SKM-1 (cell line): Measurements from ENCODE around the gene EXOSC7.
A peak's percentile ranks its signal among the peaks of the same experiment; 100 is the strongest.
"Not testable (repeated sequence)": the region's sequence is repeated elsewhere in the genome, so short reads cannot be mapped to it uniquely, and the experiment has no call there.

Source experiments
- DNase-seq: peaks from one replicate; lab custom pipeline; 2025; ENCODE audit not compliant: unreplicated experiment; lab: John Stamatoyannopoulos, UW

EXOSC7 gene

DNA sequence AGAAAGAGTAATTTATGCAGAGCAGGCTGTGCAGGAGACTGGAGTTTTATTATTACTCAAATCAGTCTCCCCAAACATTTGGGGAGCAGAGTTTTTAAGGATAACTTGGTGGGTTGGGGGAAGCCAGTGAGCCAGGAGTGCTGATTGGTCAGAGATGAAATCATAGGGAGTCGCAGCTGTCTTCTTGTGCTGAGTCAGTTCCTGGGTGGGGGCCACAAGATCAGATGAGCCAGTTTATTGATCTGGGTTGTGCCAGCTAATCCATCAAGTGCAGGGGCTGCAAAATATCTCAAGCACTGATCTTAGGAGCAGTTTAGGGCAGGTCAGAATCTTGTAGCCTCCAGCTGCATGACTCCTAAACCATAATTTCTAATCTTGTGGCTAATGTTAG is 77.8 kb downstream of the EXOSC7 start:
- DNase-seq, result not testable (repeated sequence)

DNA sequence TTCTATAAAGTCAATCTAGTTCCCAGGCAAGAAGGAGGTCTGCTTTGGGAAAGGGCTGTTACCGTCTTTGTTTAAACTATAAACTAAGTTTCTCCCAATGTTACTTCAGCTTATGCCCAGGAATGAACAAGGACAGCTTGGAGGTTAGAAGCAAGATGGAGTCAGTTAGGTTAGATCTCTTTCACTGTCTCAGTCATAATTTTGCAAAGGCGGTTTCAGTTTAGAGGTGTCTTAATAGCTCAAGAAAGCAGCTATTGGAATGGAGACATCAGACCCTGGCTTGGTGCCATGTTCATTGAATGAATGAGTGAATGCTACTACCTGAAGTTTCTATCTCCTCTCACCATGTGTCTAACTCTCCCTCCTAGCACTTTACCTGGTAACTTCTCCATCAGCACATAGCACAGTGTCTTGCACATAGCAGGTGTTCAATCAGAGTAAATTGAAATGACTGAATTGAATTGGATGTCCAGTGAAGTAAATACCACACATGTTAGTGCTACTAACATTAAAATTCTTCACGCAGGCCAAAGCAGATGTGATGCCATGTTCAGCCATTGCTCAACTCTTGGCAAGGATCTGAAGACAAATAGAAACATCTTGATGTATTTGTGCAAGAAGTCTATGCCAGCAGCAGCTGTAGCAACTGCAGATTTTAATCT is 78.3 kb downstream of the EXOSC7 start:
- DNase-seq, result no peak

DNA sequence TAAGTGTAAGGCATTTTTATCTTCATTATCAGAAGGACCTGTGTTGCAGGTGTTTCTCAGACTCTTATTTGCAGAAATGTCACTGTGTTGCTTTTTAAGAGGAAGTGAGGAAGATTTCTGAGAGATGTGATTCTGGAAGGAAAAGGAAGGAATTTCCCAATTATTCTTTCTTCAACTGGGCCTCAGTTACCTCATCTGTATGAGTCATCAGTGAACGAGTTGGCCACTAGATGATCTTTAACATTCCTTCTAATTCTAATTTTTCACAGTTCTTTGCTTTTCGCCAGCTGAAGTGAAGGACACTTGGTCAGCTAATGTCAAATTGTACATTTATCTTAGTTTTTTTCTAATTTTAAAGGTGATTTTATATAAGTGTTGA is 79.0 kb downstream of the EXOSC7 start:
- DNase-seq, result peak; percentile 52

DNA sequence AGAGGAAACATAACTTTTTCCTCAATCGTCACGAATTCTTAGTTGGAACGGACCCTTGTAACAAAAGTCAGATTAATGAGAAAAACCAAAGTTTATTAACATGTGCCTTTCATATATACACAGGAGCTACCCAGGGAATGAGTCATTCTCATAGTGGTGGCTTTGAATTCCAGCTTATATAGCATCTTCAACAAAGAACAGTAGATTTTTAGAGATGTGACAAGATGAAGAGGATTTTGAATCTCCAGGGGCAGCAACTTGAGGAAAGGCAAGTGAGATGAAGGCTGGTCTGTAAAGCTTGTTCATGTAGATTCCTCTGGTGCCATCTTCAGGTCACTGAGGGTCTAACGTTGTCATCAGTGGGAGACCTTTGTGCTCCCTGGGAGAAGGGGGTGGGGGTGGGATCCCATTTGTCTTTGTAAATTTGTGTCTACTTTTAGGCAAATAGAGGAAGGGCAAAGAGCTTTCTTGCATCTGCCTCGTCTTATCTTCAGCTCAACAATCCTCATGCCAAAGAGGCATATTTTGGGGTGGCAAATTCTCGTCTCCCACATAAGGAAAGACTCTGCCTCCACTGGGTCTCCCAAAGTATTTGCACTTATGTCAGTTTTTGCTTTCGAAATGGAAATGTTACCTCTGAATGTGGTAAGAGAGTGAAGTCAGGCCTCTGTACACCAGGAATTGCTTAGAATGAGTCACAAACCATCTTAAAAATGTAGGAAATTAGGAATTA is 79.5 kb downstream of the EXOSC7 start:
- no peak for DNase-seq

DNA sequence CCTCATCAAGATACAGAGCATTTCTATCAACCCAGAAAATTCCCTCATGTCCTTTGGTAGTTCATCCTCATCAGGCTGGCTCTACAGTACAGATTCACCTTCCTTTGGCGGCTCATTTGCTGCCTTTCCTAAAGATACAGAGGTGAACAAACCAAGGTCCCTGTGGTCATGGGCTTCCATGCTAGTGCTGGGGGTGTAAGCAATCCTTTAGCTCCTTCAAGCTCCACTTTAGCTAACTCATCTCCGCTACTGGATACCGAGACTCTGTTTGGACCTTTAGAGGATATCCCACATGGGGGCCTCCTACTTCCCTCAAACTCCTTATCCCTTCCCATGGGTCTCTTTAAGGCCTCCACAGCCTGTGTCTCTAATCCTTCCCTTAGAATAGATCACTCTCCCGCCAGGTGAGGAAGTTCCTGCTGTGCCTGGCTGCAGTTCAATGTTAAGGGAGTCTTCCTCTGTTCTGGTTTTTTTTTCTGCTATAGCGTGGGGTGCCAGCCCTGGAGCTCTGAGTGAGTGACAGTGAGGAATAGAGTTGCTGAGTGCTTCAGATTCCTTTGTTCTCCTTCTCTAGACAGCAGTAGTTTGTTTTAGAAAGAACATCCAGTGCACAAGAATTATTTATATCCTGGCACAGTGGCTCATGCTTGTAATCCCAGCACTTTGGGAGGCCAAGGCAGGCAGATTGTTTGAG is 80.7 kb downstream of the EXOSC7 start:
- no peak for DNase-seq

DNA sequence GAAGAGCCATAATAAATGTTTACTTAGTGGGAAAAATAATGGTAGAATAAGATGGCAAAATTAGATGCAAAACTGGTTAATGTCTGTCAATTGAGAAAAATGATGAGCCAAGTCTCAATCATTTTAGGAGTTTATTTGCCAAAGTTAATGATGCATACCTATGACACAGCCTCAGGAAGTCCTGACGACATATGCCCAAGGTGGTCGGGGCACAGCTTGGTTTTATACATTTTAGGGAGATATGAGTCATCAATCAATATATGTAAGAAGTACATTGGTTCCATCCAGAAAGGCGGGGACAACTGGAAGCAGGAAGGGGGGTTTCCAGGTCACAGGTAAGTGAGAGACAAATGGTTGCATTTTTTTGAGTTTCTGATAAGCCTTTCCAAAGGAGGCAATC is 81.5 kb downstream of the EXOSC7 start:
- DNase-seq, result no peak

DNA sequence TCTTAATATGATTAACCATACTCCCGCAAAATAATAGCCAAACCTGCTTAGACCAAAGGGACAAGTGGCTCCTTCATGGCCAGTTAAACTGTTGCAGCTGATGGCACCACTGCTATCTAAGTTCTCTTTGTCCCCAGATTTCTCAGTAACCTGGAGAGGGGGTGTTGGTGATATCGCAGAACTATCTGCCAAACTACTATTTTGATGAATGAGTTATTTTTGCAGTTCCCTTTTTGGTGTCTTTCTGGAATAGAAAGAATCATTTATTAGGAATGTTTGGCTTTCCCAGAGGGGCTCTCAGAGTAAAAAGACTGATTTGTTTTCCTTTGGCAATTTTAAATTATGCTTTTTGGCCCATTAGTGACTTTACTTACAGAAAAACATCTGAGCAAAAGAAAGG is 83.1 kb downstream of the EXOSC7 start:
- no peak for DNase-seq

DNA sequence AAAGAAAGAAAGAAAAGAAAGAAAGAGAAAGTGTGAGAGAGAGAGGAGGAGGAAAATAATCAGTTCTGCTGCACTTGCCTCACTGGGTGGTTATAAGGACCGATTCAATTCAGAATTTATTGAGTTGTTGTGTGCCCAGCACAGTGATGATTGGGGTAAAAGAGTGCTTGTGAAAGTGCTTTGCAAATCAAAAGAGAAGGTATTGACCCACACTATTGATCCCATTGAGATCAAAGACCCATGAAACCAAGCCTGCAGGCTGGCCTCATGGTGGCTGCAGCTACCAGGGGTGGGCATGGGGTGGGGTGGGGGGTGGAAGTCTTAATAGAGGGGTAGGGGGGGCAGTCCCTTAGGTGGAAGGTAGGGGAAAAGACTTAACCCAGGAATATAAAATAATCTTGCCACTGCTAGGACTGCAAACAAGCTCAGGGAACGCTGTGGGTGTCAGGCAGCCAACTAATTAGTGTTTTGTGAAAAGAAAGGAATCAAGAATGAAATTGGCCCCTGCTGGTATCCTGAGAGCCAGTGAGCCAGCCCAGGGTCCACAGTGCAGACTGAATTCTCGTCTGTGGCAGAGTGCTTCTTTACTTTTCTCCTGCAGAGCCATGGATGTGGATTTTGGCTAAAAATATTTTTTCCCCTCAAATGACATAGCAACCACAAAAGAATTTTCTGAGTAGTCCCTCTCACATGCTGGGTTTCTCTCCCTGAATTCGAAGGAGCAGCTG is 84.3 kb downstream of the EXOSC7 start:
- DNase-seq, result no peak
